ENCODE data around the gene CYFIP2.

- TF ChIP-seq, protein P1, sequence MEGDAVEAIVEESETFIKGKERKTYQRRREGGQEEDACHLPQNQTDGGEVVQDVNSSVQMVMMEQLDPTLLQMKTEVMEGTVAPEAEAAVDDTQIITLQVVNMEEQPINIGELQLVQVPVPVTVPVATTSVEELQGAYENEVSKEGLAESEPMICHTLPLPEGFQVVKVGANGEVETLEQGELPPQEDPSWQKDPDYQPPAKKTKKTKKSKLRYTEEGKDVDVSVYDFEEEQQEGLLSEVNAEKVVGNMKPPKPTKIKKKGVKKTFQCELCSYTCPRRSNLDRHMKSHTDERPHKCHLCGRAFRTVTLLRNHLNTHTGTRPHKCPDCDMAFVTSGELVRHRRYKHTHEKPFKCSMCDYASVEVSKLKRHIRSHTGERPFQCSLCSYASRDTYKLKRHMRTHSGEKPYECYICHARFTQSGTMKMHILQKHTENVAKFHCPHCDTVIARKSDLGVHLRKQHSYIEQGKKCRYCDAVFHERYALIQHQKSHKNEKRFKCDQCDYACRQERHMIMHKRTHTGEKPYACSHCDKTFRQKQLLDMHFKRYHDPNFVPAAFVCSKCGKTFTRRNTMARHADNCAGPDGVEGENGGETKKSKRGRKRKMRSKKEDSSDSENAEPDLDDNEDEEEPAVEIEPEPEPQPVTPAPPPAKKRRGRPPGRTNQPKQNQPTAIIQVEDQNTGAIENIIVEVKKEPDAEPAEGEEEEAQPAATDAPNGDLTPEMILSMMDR (optimal IDR thresholded peaks at IDR 0.05 in 1 of 3, IDR thresholded peaks at IDR 0.05 in 1 of 3, conservative IDR thresholded peaks at IDR 0.05 in 1 of 3; ENCODE audit: extremely low read depth in 1 of 3, insufficient read depth in 2 of 3, low read length in 3 of 3) = no peak
- TF ChIP-seq EZH2 (IDR thresholded peaks at IDR 0.05; ENCODE audit: low read length) = no peak
Measured at GRCh38 chr5:157269761-157270272, 3.9 kb downstream of the CYFIP2 start.
